K562 (cell line): ENCODE results near the gene CHMP4B. TPM values are rescaled to one million over a fixed set of nuclear protein-coding genes. Genes with fewer than 3 reads are reported as not detected.

Experiments
- DACH1 ChIP-seq: fragments of 450-650 bp; IDR thresholded peaks from 2 replicates; pipeline ENCODE4 v1.6.1; 2018; ENCODE audit not compliant: partially characterized antibody
- EP400 ChIP-seq: fragments of 450-650 bp; IDR thresholded peaks from 2 replicates; pipeline ENCODE4 v1.6.1; 2017; ENCODE audit warnings: antibody characterized with exemption, mild to moderate bottlenecking, moderate library complexity
- ETV5 ChIP-seq: sonication (generic); formaldehyde crosslinking; IDR thresholded peaks from 2 replicates; pipeline ENCODE4 v1.4.0; 2020; ENCODE audit warnings: low read depth, mild to moderate bottlenecking, missing genetic modification reagents
- FOXJ2 ChIP-seq: fragments of 200-800 bp; sonication (Bioruptor generic); IDR thresholded peaks from 2 replicates; pipeline ENCODE4 v1.6.1; 2016; ENCODE audit warnings: missing genetic modification characterization, missing compliant biosample characterization
- GABPB1 ChIP-seq: sonication (generic); formaldehyde crosslinking; IDR thresholded peaks from 2 replicates; pipeline ENCODE4 v1.8.0; 2022; ENCODE audit warnings: mild to moderate bottlenecking, missing genetic modification reagents
- NR4A1 ChIP-seq, 2 experiments: fragments of 250-450 bp in 1 of 2; fragments of 450-650 bp in 1 of 2; sonication (Bioruptor Pico) in 1 of 2; IDR thresholded peaks; 2 replicates each; pipeline versions ENCODE4 v1.4.0 to v1.6.1; 2016 to 2020; ENCODE audit warnings: mild to moderate bottlenecking in 2 of 2, missing compliant biosample characterization in 1 of 2, missing genetic modification characterization in 1 of 2, moderate library complexity in 1 of 2
- PHF20 ChIP-seq: fragments of 450-650 bp; IDR thresholded peaks from 2 replicates; pipeline ENCODE4 v1.6.1; 2018; ENCODE audit not compliant: partially characterized antibody
- VEZF1 ChIP-seq: fragments of 200-800 bp; sonication (Bioruptor generic); IDR thresholded peaks from 2 replicates; pipeline ENCODE4 v1.6.1; 2017; ENCODE audit warnings: missing genetic modification characterization, missing compliant biosample characterization
- ZBED1 ChIP-seq: IDR thresholded peaks from 2 replicates; pipeline ENCODE4 v1.6.1; 2014
- ZNF384 ChIP-seq: IDR thresholded peaks from 2 replicates; pipeline ENCODE4 v1.6.1; 2012; ENCODE audit warnings: low read depth, low read length, improper control_type of control experiment
- polyA plus RNA-seq, 8 experiments: library from polyadenylated mRNA; depleted of rRNA in 4 of 8; stranded (reverse) in 5 of 8; unstranded in 3 of 8; fragments of >200 nt; fragmentation: Nextera tagmentation in 2 of 8; fragmentation: Illumina TruSeq in 1 of 8; extraction: Ambion mirVana in 2 of 8; extraction: Trizol in 1 of 8; gene quantifications; 2 replicates each; pipeline versions ENCODE4 v1.2.1 to v1.2.3, GENCODE V29; 2011 to 2014; ENCODE audit warnings: inconsistent platforms in 1 of 8, missing spikeins in 1 of 8
- total RNA-seq, 7 experiments: library from RNA; depleted of rRNA in 6 of 7; stranded (reverse); fragments of >200 nt in 6 of 7; fragmentation: Illumina TruSeq in 2 of 7; extraction: Trizol in 2 of 7; gene quantifications; 2 replicates each; pipeline versions ENCODE4 v1.2.1 to v1.2.3, GENCODE V29; 2011 to 2021; ENCODE audit warnings: low replicate concordance in 1 of 7
- TF ChIP-seq, protein P1 (sequence below): sonication (generic); formaldehyde crosslinking; IDR thresholded peaks from 2 replicates; pipeline ENCODE4 v1.8.1; 2023; ENCODE audit warnings: mild to moderate bottlenecking, missing genetic modification reagents
- TF ChIP-seq, protein P2 (sequence below): sonication (generic); formaldehyde crosslinking; IDR thresholded peaks from 2 replicates; pipeline ENCODE4 v1.8.1; 2022; ENCODE audit warnings: missing genetic modification reagents
- TF ChIP-seq, protein P3 (sequence below): fragments of 450-650 bp; IDR thresholded peaks from 2 replicates; pipeline ENCODE4 v1.6.1; 2014; ENCODE audit warnings: low read depth, mild to moderate bottlenecking, moderate library complexity, borderline replicate concordance
- TF ChIP-seq, protein P4 (sequence below), 2 experiments: IDR thresholded peaks; 2 replicates each; pipeline ENCODE4 v1.6.1; 2012; ENCODE audit warnings: improper control_type of control experiment in 2 of 2, low read depth in 2 of 2, low read length in 2 of 2, borderline replicate concordance in 1 of 2
- TF ChIP-seq, protein P5 (sequence below): fragments of 450-650 bp; formaldehyde crosslinking; IDR thresholded peaks from 2 replicates; pipeline ENCODE4 v1.4.0; 2022; ENCODE audit warnings: mild to moderate bottlenecking, moderate library complexity

CHMP4B gene
- total and polyA plus RNA-seq, 9 of the 15 experiments (the other 6 are each of a cell fraction or from before 2014, with no cell fraction given) = 1.8 to 64.7 (median 31.8) TPM

GRCh38 chr20:33810885-33811775 lies at the start of gene CHMP4B (continued):
- TF ChIP-seq VEZF1 (CRISPR knock-in tag) (peak; percentile 96), NR4A1 (CRISPR knock-in tag; IDR thresholded peaks at IDR 0.05) (no peak), NR4A1 (tag; IDR thresholded peaks at IDR 0.05) (peak; percentile 86), ZNF384 (0 out of 2 replicates have a peak, but pooled peaks have one; percentile 11), DACH1 (peak; percentile 61), EP400 (no peak), GABPB1 (peak; percentile 91), FOXJ2 (tag) (peak; percentile 85), ETV5 (0 out of 2 replicates have a peak, but pooled peaks have one; percentile 26), PHF20 (no peak), ZBED1 (no peak)
- TF ChIP-seq, protein P1, sequence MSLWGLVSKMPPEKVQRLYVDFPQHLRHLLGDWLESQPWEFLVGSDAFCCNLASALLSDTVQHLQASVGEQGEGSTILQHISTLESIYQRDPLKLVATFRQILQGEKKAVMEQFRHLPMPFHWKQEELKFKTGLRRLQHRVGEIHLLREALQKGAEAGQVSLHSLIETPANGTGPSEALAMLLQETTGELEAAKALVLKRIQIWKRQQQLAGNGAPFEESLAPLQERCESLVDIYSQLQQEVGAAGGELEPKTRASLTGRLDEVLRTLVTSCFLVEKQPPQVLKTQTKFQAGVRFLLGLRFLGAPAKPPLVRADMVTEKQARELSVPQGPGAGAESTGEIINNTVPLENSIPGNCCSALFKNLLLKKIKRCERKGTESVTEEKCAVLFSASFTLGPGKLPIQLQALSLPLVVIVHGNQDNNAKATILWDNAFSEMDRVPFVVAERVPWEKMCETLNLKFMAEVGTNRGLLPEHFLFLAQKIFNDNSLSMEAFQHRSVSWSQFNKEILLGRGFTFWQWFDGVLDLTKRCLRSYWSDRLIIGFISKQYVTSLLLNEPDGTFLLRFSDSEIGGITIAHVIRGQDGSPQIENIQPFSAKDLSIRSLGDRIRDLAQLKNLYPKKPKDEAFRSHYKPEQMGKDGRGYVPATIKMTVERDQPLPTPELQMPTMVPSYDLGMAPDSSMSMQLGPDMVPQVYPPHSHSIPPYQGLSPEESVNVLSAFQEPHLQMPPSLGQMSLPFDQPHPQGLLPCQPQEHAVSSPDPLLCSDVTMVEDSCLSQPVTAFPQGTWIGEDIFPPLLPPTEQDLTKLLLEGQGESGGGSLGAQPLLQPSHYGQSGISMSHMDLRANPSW (CRISPR knock-in tag) = no peak
- TF ChIP-seq, protein P2, sequence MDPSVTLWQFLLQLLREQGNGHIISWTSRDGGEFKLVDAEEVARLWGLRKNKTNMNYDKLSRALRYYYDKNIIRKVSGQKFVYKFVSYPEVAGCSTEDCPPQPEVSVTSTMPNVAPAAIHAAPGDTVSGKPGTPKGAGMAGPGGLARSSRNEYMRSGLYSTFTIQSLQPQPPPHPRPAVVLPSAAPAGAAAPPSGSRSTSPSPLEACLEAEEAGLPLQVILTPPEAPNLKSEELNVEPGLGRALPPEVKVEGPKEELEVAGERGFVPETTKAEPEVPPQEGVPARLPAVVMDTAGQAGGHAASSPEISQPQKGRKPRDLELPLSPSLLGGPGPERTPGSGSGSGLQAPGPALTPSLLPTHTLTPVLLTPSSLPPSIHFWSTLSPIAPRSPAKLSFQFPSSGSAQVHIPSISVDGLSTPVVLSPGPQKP = no peak
- TF ChIP-seq, protein P3, sequence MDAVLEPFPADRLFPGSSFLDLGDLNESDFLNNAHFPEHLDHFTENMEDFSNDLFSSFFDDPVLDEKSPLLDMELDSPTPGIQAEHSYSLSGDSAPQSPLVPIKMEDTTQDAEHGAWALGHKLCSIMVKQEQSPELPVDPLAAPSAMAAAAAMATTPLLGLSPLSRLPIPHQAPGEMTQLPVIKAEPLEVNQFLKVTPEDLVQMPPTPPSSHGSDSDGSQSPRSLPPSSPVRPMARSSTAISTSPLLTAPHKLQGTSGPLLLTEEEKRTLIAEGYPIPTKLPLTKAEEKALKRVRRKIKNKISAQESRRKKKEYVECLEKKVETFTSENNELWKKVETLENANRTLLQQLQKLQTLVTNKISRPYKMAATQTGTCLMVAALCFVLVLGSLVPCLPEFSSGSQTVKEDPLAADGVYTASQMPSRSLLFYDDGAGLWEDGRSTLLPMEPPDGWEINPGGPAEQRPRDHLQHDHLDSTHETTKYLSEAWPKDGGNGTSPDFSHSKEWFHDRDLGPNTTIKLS = peak; percentile 99
- TF ChIP-seq, protein P4, sequence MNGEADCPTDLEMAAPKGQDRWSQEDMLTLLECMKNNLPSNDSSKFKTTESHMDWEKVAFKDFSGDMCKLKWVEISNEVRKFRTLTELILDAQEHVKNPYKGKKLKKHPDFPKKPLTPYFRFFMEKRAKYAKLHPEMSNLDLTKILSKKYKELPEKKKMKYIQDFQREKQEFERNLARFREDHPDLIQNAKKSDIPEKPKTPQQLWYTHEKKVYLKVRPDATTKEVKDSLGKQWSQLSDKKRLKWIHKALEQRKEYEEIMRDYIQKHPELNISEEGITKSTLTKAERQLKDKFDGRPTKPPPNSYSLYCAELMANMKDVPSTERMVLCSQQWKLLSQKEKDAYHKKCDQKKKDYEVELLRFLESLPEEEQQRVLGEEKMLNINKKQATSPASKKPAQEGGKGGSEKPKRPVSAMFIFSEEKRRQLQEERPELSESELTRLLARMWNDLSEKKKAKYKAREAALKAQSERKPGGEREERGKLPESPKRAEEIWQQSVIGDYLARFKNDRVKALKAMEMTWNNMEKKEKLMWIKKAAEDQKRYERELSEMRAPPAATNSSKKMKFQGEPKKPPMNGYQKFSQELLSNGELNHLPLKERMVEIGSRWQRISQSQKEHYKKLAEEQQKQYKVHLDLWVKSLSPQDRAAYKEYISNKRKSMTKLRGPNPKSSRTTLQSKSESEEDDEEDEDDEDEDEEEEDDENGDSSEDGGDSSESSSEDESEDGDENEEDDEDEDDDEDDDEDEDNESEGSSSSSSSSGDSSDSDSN (IDR thresholded peaks at IDR 0.05; ENCODE audit: borderline replicate concordance in 1 of 2, low read depth in 2 of 2, low read length in 2 of 2) = peak; percentile 50 to 83; a peak in 3 of 4 replicates
- TF ChIP-seq, protein P5, sequence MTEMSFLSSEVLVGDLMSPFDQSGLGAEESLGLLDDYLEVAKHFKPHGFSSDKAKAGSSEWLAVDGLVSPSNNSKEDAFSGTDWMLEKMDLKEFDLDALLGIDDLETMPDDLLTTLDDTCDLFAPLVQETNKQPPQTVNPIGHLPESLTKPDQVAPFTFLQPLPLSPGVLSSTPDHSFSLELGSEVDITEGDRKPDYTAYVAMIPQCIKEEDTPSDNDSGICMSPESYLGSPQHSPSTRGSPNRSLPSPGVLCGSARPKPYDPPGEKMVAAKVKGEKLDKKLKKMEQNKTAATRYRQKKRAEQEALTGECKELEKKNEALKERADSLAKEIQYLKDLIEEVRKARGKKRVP (CRISPR knock-in tag) = 0 out of 2 replicates have a peak, but pooled peaks have one; percentile 24
